ENCODE measurements around the gene STYXL1.
A peak's percentile ranks its signal among the peaks of the same experiment; 100 is the strongest.
"Not testable (repeated sequence)": the region's sequence is repeated elsewhere in the genome, so short reads cannot be mapped to it uniquely, and the experiment has no call there.

Gene STYXL1

DNA sequence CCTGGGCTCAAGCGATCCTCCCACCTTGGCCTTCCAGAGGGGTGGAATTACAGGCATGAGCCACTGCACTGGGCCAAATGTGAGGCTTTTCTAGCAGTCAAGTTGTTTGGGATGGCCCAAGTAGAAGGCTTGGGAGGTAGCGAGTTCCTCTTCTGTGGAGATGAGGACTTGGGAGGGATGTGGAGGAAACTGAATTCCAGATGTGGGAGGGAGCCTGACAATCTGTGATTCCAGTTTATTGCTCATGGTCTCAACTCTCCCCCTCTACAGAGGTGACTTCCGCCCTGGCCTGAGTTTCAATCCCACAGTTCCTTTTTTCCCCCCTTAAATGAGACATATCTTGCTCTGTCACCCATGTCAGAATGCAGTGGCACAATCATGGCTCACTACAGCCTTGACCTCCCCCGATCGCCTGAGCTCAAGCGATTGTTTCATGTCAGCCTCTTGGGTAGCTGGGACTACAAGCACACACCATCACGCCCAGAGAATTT, 3.4 kb downstream of the STYXL1 start:
- intact Hi-C loops (cut with DNase I): loop anchor here (10.0 kb wide), 1 partner anchor 50 kb away; the partner anchor contains the start of gene TMEM120A
- DNase-seq: peak in 2 of 10 donors; percentile 4 to 22

DNA sequence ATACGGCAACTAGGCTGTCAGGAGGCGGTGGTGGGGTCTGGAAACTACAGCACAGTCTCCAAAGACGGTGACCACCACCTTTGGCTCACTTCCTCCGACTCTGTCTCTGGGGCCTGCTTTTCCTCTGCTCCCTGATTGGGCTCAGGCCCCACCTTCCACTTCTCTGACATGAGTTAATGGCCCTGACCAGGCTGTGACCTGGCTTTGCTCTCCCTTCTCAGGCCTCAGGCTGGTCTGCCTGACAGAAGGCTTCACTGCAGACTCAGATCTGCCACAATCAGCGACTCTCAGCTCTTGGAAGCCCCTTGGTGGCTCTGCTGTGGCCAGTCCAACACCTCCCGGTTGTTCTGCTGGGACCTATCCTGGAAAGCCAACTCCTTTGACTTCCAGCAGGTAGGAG, 7.7 kb downstream of the STYXL1 start:
- peak in 1 of 10 donors; percentile 42 for DNase-seq
- intact Hi-C loops (cut with DNase I): loop anchor here (10.0 kb wide), 1 partner anchor 45 kb away; the partner anchor contains the start of gene TMEM120A

- intact Hi-C loops (cut with DNase I): no loop called here
- peak in 2 of 10 donors; percentile 48 to 62 for DNase-seq
Observed at GRCh38 chr7:76037310-76037709, 10.5 kb downstream of the STYXL1 start.

DNA sequence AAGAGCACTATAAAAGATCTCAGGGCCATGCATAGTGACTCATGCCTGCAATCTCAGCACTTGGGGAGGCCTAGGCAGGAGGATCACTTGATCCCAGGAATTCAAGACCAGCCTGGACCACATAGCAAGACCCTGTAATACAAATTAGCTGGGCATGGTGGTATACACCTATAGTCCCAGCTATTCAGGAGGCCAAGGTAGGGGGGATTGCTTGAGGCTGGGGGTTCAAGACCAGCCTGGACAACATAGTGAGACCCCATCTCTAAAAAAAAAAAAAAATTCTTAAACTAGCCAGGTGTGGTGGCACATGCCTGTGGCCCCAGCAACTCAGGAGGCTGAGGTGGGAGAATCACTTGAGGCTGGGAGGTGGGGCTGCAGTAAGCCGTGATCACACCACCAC, 15.8 kb downstream of the STYXL1 start:
- DNase-seq: peak in 2 of 10 donors; percentile 20 to 35
- intact Hi-C loops (cut with DNase I): no loop called here

- peak in 2 of 10 donors; percentile 12 to 26 for DNase-seq
- intact Hi-C loops (cut with DNase I): not testable (repeated sequence)
Observed at GRCh38 chr7:76029682-76030081, 18.1 kb downstream of the STYXL1 start.

- intact Hi-C loops (cut with DNase I): no loop called here
- peak in 2 of 10 donors; percentile 17 to 64 for DNase-seq
Observed at GRCh38 chr7:76023002-76023401, 24.8 kb downstream of the STYXL1 start.

GRCh38 chr7:76022026-76022780, 25.6 kb downstream of the STYXL1 start:
- intact Hi-C loops (cut with DNase I): no loop called here
- peak in 1 of 10 donors; percentile 14 for DNase-seq

GRCh38 chr7:76020031-76020714, 27.6 kb downstream of the STYXL1 start:
- intact Hi-C loops (cut with DNase I): loop anchor here (1.0 kb wide), 1 partner anchor 154 kb away; no protein-coding TSS in a partner anchor
- peak; percentile 57 to 96 (median 76) for DNase-seq

DNA sequence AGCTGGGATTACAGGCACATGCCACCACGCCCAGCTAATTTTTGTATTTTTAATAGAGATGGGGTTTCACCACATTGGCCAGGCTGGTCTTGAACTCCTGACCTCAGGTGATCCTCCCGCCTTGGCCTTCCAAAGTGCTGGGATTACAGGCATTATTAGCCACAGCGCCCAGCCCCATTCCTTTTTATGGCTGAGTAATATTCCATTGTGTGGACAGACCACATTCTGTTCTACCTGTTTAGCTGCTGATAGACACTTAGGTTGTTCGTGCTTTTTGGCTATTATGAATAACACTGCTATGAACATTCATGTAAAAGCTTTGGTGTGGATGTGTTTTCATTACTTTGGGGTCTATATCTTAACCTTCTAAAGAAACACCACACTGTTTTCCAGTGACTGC, 29.3 kb downstream of the STYXL1 start:
- intact Hi-C loops (cut with DNase I): not testable (repeated sequence)
- peak in 1 of 10 donors; percentile 0 for DNase-seq

- no peak for DNase-seq
- intact Hi-C loops (cut with DNase I): no loop called here
Observed at GRCh38 chr7:76016191-76016947, 31.4 kb downstream of the STYXL1 start.

DNA sequence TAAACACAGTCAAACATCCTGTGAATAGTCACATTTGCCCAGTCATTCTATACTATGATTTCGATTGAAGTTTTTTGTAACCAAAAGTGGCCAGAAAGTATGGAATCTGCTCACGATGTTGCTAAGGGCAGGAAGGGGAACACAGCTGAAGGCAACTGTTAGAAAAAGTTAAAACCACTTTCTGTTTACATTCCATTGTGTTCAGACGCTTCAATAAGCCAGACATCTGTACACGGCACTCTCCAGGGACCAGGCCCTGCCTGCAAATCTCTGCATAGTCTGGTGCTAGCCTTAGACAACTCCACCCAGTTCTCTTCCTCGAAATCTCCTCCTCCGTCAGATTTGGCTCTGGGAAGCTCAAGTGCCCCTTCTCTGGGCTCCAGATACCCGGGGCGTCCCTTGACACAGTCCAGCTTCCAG, 36.3 kb downstream of the STYXL1 start:
- intact Hi-C loops (cut with DNase I): no loop called here
- DNase-seq: peak in 2 of 10 donors; percentile 37 to 65

- DNase-seq: peak in 2 of 10 donors; percentile 47 to 70
Observed at GRCh38 chr7:76009672-76010600, 37.9 kb downstream of the STYXL1 start.

GRCh38 chr7:76008156-76008687, 39.6 kb downstream of the STYXL1 start:
- DNase-seq: peak in 2 of 10 donors; percentile 19 to 33
- intact Hi-C loops (cut with DNase I): no loop called here

More at GRCh38 chr7:76009672-76010600, 37.9 kb downstream of the STYXL1 start:
- intact Hi-C loops (cut with DNase I): no loop called here

- intact Hi-C loops (cut with DNase I); DNase-seq: not testable (repeated sequence)
Observed at GRCh38 chr7:76005004-76005403, 42.8 kb downstream of the STYXL1 start.

DNA sequence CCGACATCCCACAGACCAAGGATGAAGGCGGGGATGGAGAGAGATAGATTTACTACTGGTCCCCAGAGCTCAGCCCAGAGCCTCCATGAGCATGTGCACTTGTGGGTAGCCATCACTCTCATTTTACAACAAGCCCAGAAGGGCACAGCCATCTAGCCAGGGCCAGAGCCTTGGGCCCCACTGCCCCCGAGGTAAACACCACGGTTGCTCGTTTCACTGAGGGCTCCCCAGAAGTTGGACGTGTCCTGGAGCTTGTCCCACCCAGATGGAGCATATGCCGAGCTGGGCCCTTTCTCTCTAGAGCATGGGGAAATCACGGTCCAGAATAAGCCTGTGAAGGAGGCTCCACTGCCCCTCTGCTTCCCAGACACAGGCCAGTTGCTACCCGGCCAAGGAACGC, 44.4 kb downstream of the STYXL1 start:
- intact Hi-C loops (cut with DNase I): no loop called here
- DNase-seq: peak in 2 of 10 donors; percentile 50 to 53

DNA sequence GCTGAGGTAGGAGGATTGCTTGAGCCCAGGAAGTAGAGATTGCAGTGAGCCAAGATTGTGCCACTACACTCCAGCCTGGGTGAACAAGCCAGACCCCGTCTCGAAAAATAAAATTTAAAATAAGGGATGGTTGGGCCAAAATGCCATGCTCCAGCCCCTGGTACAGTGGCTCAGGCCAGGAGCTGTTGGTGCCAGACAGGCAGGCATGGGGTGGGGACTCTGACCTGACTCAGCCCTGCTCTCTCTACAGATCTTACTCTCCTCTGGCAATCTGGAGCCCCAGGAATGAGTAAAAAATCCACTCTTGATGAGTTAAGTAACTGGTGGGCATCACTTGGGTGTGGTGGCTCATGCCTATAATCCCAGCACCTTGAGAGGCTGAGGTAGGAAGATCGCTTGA, 45.0 kb downstream of the STYXL1 start:
- intact Hi-C loops (cut with DNase I): no loop called here
- DNase-seq: peak in 2 of 10 donors; percentile 5 to 56

- intact Hi-C loops (cut with DNase I): no loop called here
- peak in 2 of 10 donors; percentile 3 to 55 for DNase-seq
Observed at GRCh38 chr7:76002139-76002538, 45.7 kb downstream of the STYXL1 start.

DNA sequence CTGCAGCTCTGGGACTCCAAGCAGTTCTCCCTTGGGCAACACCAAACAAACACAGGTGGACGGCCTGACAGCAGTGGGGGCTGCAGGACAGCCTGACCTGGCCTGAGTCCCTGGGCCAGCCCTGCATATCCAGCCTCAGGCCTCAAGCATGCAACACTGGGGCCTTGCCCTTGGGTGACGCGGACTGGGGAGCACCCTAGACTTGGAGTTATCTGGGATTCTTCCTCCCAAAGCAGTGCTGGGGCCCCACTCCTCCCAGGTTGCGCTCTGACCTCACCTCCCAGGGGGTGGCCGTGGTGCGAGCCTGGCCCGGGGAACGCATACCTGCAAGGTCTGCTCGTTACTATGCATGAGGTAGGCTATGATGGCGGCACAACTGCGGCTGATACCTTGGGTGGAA, 47.2 kb downstream of the STYXL1 start:
- DNase-seq: peak in 2 of 10 donors; percentile 37 to 79
- intact Hi-C loops (cut with DNase I): no loop called here

- intact Hi-C loops (cut with DNase I): loop anchor here (10.0 kb wide), 1 partner anchor 47 kb away; the partner anchor contains the start of genes MDH2 and STYXL1
Observed at GRCh38 chr7:75998038-75998437, 49.8 kb downstream of the STYXL1 start.

More at GRCh38 chr7:75998038-75998437, 49.8 kb downstream of the STYXL1 start:
- DNase-seq: no peak

All from posterior cingulate gyrus (tissue), 11 donors.